K562 (cell line): ENCODE data around the gene LINGO3. TPM values are rescaled to one million over a fixed set of nuclear protein-coding genes. Genes with fewer than 3 reads are reported as not detected.

Experiments
- ATAC-seq: fragments of 200-7000 bp; cut with Tn5 transposase; 3 replicates; pipeline ENCODE4 v1.9.1; 2020; ENCODE audit warnings: moderate library complexity
- BruUV-seq: library from RNA; stranded (reverse); fragments of 400-500 nt; replicated peaks from 2 replicates; lab custom pipeline; 2021; lab: Mats Ljungman, UMichigan
- CTCF ChIA-PET: fragments of 300-600 bp; formaldehyde crosslinking; extraction: SDS; loops from one replicate; lab custom pipeline; 2021; ENCODE audit warnings: low intra/inter-chr PET ratio; lab: Yijun Ruan, JAX
- POLR2A ChIA-PET: fragments of 300-600, 350-650 bp; sonication (Branson Sonifier 250); formaldehyde crosslinking; extraction: SDS; loops from one replicate; lab custom pipeline; 2021; ENCODE audit warnings: antibody characterized with exemption, inconsistent platforms; lab: Yijun Ruan, JAX
- DNase-seq, 4 experiments: peaks; one replicate each; pipeline versions ENCODE4 v3.0.0 to v3.0.0-alpha.2; 2011 to 2018; ENCODE audit warnings: low spot score in 3 of 4, mixed read lengths in 3 of 4; ENCODE audit errors: extremely low read depth in 1 of 4
- FAIRE-seq: peaks from 2 replicates; lab custom pipeline; 2011; peaks lifted over from hg19 to GRCh38; lab: Jason Lieb, UNC
- H2AFZ ChIP-seq: 2 replicates; pipeline ENCODE4 v1.6.0; 2011; ENCODE audit warnings: low read depth, low read length, control low read depth, inconsistent platforms
- H3K27ac ChIP-seq: fragments of 200-600 bp; 3 replicates; pipeline ENCODE4 v1.8.0; 2011; ENCODE audit warnings: low read depth, mild to moderate bottlenecking, control low read depth, inconsistent platforms, low read length, moderate library complexity, mixed read lengths; ENCODE audit errors: extremely low read depth
- H3K27me3 ChIP-seq, 2 experiments: fragments of 300-600 bp in 1 of 2; 2 replicates in 1 of 2; 3 replicates in 1 of 2; pipeline versions ENCODE4 v1.6.0 to v1.8.0; 2011; ENCODE audit warnings: inconsistent platforms in 2 of 2, low read length in 2 of 2, mild to moderate bottlenecking in 1 of 2, mixed read lengths in 1 of 2, moderate library complexity in 1 of 2; ENCODE audit not compliant: control insufficient read depth in 2 of 2, insufficient read depth in 2 of 2
- H3K36me3 ChIP-seq: fragments of 300-600 bp; 3 replicates; pipeline ENCODE4 v1.8.0; 2011; ENCODE audit warnings: mild to moderate bottlenecking, low read length, inconsistent platforms; ENCODE audit not compliant: control insufficient read depth, insufficient read depth
- H3K4me1 ChIP-seq, 2 experiments: fragments of 200-600 bp in 1 of 2; replicated peaks in 1 of 2; 2 replicates in 1 of 2; 3 replicates in 1 of 2; pipeline versions ENCODE4 v1.5.1 to v1.8.0; 2011; ENCODE audit warnings: inconsistent platforms in 2 of 2, low read length in 2 of 2, mild to moderate bottlenecking in 1 of 2, mixed read lengths in 1 of 2, moderate library complexity in 1 of 2; ENCODE audit not compliant: control insufficient read depth in 2 of 2, insufficient read depth in 2 of 2
- H3K4me2 ChIP-seq: 2 replicates; pipeline ENCODE4 v1.6.1; 2011; ENCODE audit warnings: low read length, control low read depth, inconsistent platforms, mixed read lengths; ENCODE audit not compliant: insufficient read depth
- H3K4me3 ChIP-seq: fragments of 200-600 bp; sonication (generic), shearing (Covaris generic); 2 replicates; pipeline ENCODE4 v1.5.1; 2016; ENCODE audit warnings: control low read depth, inconsistent platforms
- H3K79me2 ChIP-seq: fragments of 200-600 bp; 3 replicates; pipeline ENCODE4 v1.8.0; 2011; ENCODE audit warnings: low read length, inconsistent platforms; ENCODE audit not compliant: control insufficient read depth, insufficient read depth
- H3K9ac ChIP-seq, 2 experiments: 2 replicates each; pipeline versions ENCODE4 v1.6.0 to v1.6.1; 2011; ENCODE audit warnings: low read depth in 2 of 2, low read length in 2 of 2, control low read depth in 1 of 2, inconsistent platforms in 1 of 2, mild to moderate bottlenecking in 1 of 2, mixed read lengths in 1 of 2; ENCODE audit not compliant: insufficient read depth in 1 of 2
- H3K9me1 ChIP-seq: one replicate; pipeline ENCODE4 v1.6.0; 2011; ENCODE audit warnings: inconsistent platforms, mild to moderate bottlenecking, low read length, moderate library complexity; ENCODE audit not compliant: control insufficient read depth, insufficient read depth
- H3K9me3 ChIP-seq: replicated peaks from 2 replicates; pipeline ENCODE4 v1.5.1; 2011; ENCODE audit warnings: low read depth, low read length, inconsistent platforms; ENCODE audit not compliant: control insufficient read depth, insufficient read depth
- H4K20me1 ChIP-seq: replicated peaks from 2 replicates; pipeline ENCODE4 v1.6.1; 2011; ENCODE audit warnings: low read length, inconsistent platforms, mixed read lengths; ENCODE audit not compliant: control insufficient read depth, insufficient read depth
- FIP1L1 ChIP-seq: fragments of 200-400 bp; formaldehyde crosslinking; IDR thresholded peaks from 2 replicates; pipeline ENCODE4 v1.6.1; 2018; ENCODE audit warnings: mild to moderate bottlenecking, low read depth, low read length; ENCODE audit not compliant: poor library complexity, severe bottlenecking
- KDM2B ChIP-seq: fragments of 250-450 bp; sonication (Bioruptor Pico); IDR thresholded peaks from 2 replicates; pipeline ENCODE4 v1.8.0; 2021; ENCODE audit warnings: mild to moderate bottlenecking, moderate library complexity
- MBD1 ChIP-seq: fragments of 250-450 bp; sonication (Bioruptor Pico); IDR thresholded peaks from 2 replicates; pipeline ENCODE4 v1.8.0; 2022; ENCODE audit warnings: inconsistent platforms
- SOX6 ChIP-seq: fragments of 450-650 bp; IDR thresholded peaks from 2 replicates; pipeline ENCODE4 v1.6.1; 2014; ENCODE audit warnings: mild to moderate bottlenecking
- SPI1 ChIP-seq: IDR thresholded peaks from 2 replicates; pipeline ENCODE4 v1.6.1; 2011; ENCODE audit warnings: low read depth, low read length, control low read depth, borderline replicate concordance
- ZNF121 ChIP-seq: sonication (generic); formaldehyde crosslinking; conservative IDR thresholded peaks from 2 replicates; pipeline ENCODE4 v1.8.0; 2022; ENCODE audit warnings: missing genetic modification reagents
- ZNF3 ChIP-seq: fragments of 250-450 bp; sonication (Bioruptor Pico); IDR thresholded peaks from 2 replicates; pipeline ENCODE4 v1.5.0; 2021; ENCODE audit warnings: mild to moderate bottlenecking, moderate library complexity
- ZNF77 ChIP-seq: fragments of 250-450 bp; sonication (Bioruptor Pico); IDR thresholded peaks from 2 replicates; pipeline ENCODE4 v1.5.0; 2020
- WGBS: fragments of 100-300 bp; shearing (Covaris generic); methylation state at CpG from one replicate; pipeline ENCODE4 v1.1.6; 2016; ENCODE audit warnings: low coverage, mixed read lengths; ENCODE audit not compliant: insufficient coverage; ENCODE audit errors: missing lambda C conversion rate; 5-methylcytosine and 5-hydroxymethylcytosine counted together
- in situ Hi-C: fragments of 300-500 bp; cut with MboI; formaldehyde crosslinking; loops from 4 replicates; pipeline ENCODE4 v1.15.0; 2018; ENCODE audit warnings: inconsistent platforms, mixed read lengths
- intact Hi-C: fragments of 100-400 bp; cut with micrococcal nuclease; formaldehyde crosslinking; loops from 2 replicates; pipeline ENCODE4 v1.14.2; 2022
- polyA plus RNA-seq, 8 experiments: library from polyadenylated mRNA; depleted of rRNA in 4 of 8; stranded (reverse) in 5 of 8; unstranded in 3 of 8; fragments of >200 nt; fragmentation: Nextera tagmentation in 2 of 8; fragmentation: Illumina TruSeq in 1 of 8; extraction: Ambion mirVana in 2 of 8; extraction: Trizol in 1 of 8; gene quantifications; 2 replicates each; pipeline versions ENCODE4 v1.2.1 to v1.2.3, GENCODE V29; 2011 to 2014; ENCODE audit warnings: inconsistent platforms in 1 of 8, missing spikeins in 1 of 8
- total RNA-seq, 7 experiments: library from RNA; depleted of rRNA in 6 of 7; stranded (reverse); fragments of >200 nt in 6 of 7; fragmentation: Illumina TruSeq in 2 of 7; extraction: Trizol in 2 of 7; gene quantifications; 2 replicates each; pipeline versions ENCODE4 v1.2.1 to v1.2.3, GENCODE V29; 2011 to 2021; ENCODE audit warnings: low replicate concordance in 1 of 7

LINGO3 gene
- total and polyA plus RNA-seq, 9 of the 15 experiments (the other 6 are each of a cell fraction or from before 2014, with no cell fraction given), result 0.03 to 0.05 (median 0.03) TPM; not detected in 6

GRCh38 chr19:2282862-2283237, 25.1 kb downstream of the LINGO3 start:
- no peaks in the 10 kb centered on the region for H4K20me1 ChIP-seq
- no peaks in the 10 kb centered on the region for H3K79me2 ChIP-seq
- no peaks in the 10 kb centered on the region for H3K9me3 ChIP-seq
- WGBS, result 76% methylated on average over 11 of the region's 11 CpGs
- no peak for FAIRE-seq
- peaks cover 0 to 27% of the 10 kb centered on the region in 2 experiments; a peak in 3 of 5 replicates for H3K4me1 ChIP-seq
- ChIA-PET POLR2A (interaction anchor here (0.6 to 1.4 kb wide), 6 partner anchors 9 to 189 kb away, joined by 3 to 5 read pairs (median 3); no protein-coding TSS in a partner anchor), CTCF (no interaction called here)
- intact Hi-C loops, result no loop called here
- no peaks in the 10 kb centered on the region for H3K9me1 ChIP-seq
- no peaks in the 10 kb centered on the region for H3K36me3 ChIP-seq
- H3K27ac ChIP-seq, result no peak overlapping the region
- in situ Hi-C loops, result loop anchor here (5.0 kb wide), 1 partner anchor 104 kb away; no protein-coding TSS in a partner anchor
- no peak for ATAC-seq
- TF ChIP-seq FIP1L1 (no peak), ZNF121 (CRISPR knock-in tag) (peak; percentile 91)
- BruUV-seq, result no TSS peak
- no peaks in the 10 kb centered on the region for H3K27me3 ChIP-seq
- no peak overlapping the region for H2AFZ ChIP-seq
- no peak overlapping the region; a peak in 1 of 4 replicates for H3K9ac ChIP-seq
- H3K4me3 ChIP-seq, result no peak overlapping the region
- no peak overlapping the region for H3K4me2 ChIP-seq
- DNase-seq, result no peak

- Histone ChIP-seq H3K9ac (peak within 1 kb of the TSS in 1 of 2 experiments; percentile 90; a peak in 3 of 4 replicates), H3K27ac (peak within 1 kb of the TSS; percentile 10; the same call in 1 of the 3 replicates), H2AFZ (peak within 1 kb of the TSS; percentile 49), H4K20me1 (no peaks in the 10 kb centered on the region), H3K36me3 (no peaks in the 10 kb centered on the region), H3K4me2 (peak within 1 kb of the TSS; percentile 35), H3K79me2 (no peaks in the 10 kb centered on the region), H3K9me3 (no peaks in the 10 kb centered on the region), H3K4me1 (peaks cover 0 to 27% of the 10 kb centered on the region in 2 experiments; a peak in 3 of 5 replicates), H3K9me1 (no peaks in the 10 kb centered on the region), H3K4me3 (peak within 1 kb of the TSS; percentile 11; the same call in 1 of the 2 replicates), H3K27me3 (no peaks in the 10 kb centered on the region)
- intact Hi-C loops (no loop called here), in situ Hi-C loops (loop anchor here (5.0 kb wide), 1 partner anchor 105 kb away; no protein-coding TSS in a partner anchor)
- FAIRE-seq (no peak), DNase-seq (peak; percentile 56 to 75 (median 64)), ATAC-seq (peak; percentile 86)
- 31% methylated on average over 23 of the region's 41 CpGs for WGBS
- ChIA-PET CTCF (no interaction called here), POLR2A (interaction anchor here (0.6 to 1.4 kb wide), 6 partner anchors 9 to 190 kb away, joined by 3 to 5 read pairs (median 3); no protein-coding TSS in a partner anchor)
- no TSS peak for BruUV-seq
- TF ChIP-seq ZNF77 (no peak), ZNF3 (CRISPR knock-in tag) (no peak), KDM2B (CRISPR knock-in tag) (no peak), SOX6 (no peak; the same call in 1 of the 2 replicates), SPI1 (peak; percentile 66; the same call in 1 of the 2 replicates), FIP1L1 (peak; percentile 40), MBD1 (CRISPR knock-in tag) (no peak)
These were observed 25.7 kb downstream of the LINGO3 start, which contains the start of gene PEAK3 for GRCh38 chr19:2282062-2282861. TSS of gene PEAK3 (minus strand) at chr19:2282175. CDS start at chr19:2280931, 1,244 bp downstream.
